GM20000 (cell line): ENCODE measurements around the gene DLX5.

ENCODE experiments used
- DNase-seq: peaks from one replicate; pipeline ENCODE4 v3.0.0; 2012; ENCODE audit warnings: low spot score
- TF ChIP-seq, protein P1 (sequence below): IDR thresholded peaks from 2 replicates; pipeline ENCODE4 v1.5.1; 2012; ENCODE audit warnings: mild to moderate bottlenecking, control low read depth; ENCODE audit errors: extremely low read depth, missing control alignments

DLX5 gene

DNA sequence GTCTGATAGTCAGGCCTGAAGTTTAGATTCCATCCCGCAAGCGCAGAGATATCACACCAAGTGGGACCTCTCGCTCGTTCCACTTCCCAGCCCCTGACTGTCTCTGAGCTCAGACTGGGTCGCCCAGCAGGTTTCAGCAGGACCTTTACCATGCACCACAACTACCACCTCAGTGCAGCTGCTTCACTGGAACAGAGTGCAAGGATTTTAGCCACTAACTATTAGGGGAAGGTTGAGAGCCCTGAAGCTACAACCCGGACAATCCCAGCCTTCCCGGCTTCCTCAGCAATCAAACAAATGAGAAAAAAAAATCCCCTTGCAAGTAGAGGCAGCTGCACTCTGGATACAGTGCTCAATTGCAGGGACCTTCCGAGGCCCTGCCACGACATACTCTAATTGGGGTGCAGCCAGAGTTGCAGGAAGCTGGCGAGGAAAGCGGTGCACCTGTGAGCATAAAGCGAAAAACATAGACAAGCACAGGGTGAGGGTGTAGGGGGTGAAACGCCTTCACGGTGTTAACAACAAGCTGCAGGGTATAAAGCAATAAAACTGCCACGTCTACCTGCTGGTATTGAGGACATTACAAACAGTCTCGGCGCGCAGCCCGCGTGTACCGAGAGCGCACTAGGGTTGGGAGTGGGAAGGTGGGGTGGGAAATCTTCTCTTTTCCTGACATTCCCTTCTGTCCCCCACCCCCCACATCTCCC lies 21.9 kb downstream of the DLX5 start:
- no peak for DNase-seq
- TF ChIP-seq, protein P1, sequence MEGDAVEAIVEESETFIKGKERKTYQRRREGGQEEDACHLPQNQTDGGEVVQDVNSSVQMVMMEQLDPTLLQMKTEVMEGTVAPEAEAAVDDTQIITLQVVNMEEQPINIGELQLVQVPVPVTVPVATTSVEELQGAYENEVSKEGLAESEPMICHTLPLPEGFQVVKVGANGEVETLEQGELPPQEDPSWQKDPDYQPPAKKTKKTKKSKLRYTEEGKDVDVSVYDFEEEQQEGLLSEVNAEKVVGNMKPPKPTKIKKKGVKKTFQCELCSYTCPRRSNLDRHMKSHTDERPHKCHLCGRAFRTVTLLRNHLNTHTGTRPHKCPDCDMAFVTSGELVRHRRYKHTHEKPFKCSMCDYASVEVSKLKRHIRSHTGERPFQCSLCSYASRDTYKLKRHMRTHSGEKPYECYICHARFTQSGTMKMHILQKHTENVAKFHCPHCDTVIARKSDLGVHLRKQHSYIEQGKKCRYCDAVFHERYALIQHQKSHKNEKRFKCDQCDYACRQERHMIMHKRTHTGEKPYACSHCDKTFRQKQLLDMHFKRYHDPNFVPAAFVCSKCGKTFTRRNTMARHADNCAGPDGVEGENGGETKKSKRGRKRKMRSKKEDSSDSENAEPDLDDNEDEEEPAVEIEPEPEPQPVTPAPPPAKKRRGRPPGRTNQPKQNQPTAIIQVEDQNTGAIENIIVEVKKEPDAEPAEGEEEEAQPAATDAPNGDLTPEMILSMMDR = no peak

DNA sequence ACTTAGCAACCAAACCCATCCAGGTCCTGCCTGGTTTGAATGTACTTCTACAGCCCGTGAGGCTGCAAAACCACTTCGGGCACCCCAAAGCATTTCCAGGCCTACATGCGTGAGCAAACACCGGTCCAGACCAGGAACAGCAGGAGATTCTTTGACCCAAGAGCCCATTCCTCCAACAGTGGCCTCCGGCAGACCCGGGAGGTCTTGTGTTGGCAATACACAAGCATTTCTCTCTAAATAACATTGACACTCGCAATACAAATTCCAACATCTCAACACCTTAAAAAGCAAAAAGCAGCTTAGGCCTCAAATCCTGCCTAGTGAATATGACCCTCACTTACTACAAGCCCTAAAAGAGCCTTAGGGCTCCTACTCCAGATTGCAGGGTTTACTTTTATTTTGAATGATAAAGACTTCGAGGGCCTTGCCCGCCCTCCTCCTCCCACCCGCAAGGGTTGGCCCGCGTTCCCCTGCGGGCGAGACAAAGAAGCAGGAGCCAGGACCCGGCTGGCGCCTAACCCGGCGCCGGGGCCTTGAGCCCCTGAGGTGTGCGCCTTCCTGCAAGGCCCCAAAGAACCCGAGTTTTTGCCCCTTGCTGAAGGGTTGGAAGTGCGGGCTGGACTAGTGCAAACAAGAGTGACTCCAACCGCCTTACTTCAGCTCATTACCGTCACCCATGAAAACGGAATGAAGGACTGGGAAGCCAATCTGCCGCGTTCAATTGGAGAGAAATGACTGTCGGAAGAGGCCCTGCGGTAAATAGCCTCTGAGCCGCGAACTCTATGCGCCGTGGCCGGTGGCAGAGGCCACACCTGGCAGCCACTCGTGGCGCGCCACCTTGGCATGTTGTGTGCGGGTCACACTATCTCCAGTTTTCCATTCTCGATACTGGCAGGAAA lies 22.7 kb downstream of the DLX5 start:
- TF ChIP-seq, protein P1 = no peak

DNA sequence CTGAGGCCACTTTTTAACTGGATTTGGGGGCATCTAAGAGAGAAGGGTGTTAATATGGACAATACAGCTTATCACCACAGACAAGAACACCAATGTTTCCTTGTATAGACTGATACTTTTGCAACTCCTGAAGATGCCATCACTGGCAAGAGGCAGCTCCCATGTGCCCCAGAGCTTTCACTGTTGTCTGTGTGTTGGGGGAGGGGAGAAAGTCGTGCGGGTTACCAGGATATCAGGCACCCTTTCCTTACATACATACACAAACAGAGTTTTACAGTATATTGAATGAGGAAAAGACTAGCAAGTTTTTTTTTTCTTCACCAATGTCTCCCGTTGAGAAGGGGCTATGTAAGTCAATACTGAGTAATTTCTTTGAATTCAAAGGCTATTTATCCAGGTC lies 23.4 kb downstream of the DLX5 start:
- TF ChIP-seq, protein P1 = no peak
- peak; percentile 5 for DNase-seq

More for the DNA sequence above, 22.7 kb downstream of the DLX5 start:
- DNase-seq = peak; percentile 6

DNA sequence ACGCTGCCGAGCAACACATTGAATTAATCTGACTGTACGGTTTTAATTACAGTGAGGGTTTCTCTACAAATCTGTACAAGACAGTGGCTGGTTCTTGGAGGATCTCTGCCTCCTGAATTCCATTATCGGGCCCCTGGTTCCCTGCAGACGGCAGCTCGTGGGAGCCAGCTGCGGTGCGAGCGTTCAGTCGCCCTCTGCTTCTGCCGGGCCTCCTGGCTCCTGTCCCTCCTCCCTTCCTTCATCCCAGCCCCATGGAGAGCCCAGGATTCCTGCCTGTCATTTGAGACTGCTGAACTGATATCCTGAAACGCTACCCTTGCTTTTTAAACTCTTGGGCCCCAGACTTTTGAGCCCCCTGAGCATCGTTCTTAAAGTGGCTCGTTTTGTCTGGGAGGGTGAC lies 25.9 kb downstream of the DLX5 start:
- TF ChIP-seq, protein P1 = no peak
- peak; percentile 7 for DNase-seq

DNA sequence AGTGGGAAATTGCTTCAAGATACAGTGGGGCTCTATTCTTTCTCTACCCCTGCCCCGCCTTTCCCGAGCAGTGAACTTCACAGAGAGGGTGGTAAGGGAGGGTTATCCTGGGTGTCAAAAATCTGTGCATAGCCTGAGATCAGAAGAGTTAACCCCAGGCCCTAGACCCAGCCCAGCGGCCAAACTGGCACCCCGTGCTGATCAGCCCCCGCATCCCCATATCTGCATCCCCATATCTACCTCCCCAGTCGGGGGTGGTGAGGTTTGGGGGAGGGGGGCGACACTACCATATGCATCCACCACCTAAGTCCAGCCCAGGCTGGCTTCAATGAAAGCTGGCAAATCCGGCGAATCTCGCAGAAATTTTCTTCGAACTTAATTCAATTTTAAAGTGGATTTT lies 26.3 kb downstream of the DLX5 start:
- TF ChIP-seq, protein P1 = no peak
- peak; percentile 5 for DNase-seq

DNA sequence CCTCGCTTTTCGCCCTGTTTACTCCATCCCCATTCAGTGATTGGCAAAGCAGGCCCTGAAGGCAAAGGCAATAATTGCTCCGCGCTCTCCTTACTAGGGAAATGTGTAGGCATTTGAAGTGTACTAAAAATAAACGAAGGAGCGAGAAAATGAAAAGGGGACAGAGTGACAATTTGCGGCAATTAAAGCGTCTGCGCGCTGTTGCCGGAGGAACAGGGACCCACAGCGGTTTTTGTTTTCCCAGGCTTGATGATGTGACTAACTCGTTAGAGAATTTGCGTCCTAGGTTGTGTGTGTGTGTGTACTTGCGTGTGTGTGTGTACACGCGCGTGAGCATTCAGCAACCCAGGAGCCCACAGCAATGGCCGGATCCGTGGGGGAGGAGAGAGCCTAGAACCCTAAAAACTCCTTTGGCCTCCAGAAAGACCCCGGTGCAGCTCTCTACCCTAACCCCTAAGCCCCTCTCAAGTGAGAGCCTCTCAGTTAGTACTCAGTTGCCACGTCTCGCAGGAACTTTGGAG lies 27.1 kb downstream of the DLX5 start:
- DNase-seq = peak; percentile 11
- TF ChIP-seq, protein P1 = no peak
